ENCODE data around the gene CENPN.
A peak's percentile ranks its signal among the peaks of the same experiment; 100 is the strongest.

The CENPN gene

GRCh38 chr16:81006813-81007695 lies at the start of gene CENPN, which contains the start of gene CMC2:
CENPN (plus strand) TSS chr16:81007214; CDS start chr16:81011940, 4,726 bp downstream.
CMC2 (minus strand) TSS chr16:81006885; CDS start chr16:80997394, 9,491 bp downstream.
- H3K4me3 ChIP-seq (replicated peaks; ENCODE audit: low read depth, low read length) = peak within 1 kb of the TSS; percentile 94
- peak; percentile 92 for DNase-seq (ENCODE audit: extremely low read depth, low read depth)
- no peak for TF ChIP-seq CTCF (IDR thresholded peaks at IDR 0.05; ENCODE audit: low read depth, low read length, missing control alignments)

- TF ChIP-seq CTCF (IDR thresholded peaks at IDR 0.05; ENCODE audit: low read depth, low read length, missing control alignments) = no peak
- H3K4me3 ChIP-seq (replicated peaks; ENCODE audit: low read depth, low read length) = no peak overlapping the region
- no peak for DNase-seq (ENCODE audit: extremely low read depth, low read depth)
Measured at GRCh38 chr16:80958284-80958683, 48.7 kb upstream of the CENPN start.

GRCh38 chr16:80962879-80963278 lies 44.1 kb upstream of the CENPN start:
- no peak for TF ChIP-seq CTCF (IDR thresholded peaks at IDR 0.05; ENCODE audit: low read depth, low read length, missing control alignments)
- H3K4me3 ChIP-seq (replicated peaks; ENCODE audit: low read depth, low read length) = no peak overlapping the region
- DNase-seq (ENCODE audit: extremely low read depth, low read depth) = no peak

GRCh38 chr16:80964351-80964750 lies 42.7 kb upstream of the CENPN start:
- H3K4me3 ChIP-seq (replicated peaks; ENCODE audit: low read depth, low read length) = no peak overlapping the region
- no peak for TF ChIP-seq CTCF (IDR thresholded peaks at IDR 0.05; ENCODE audit: low read depth, low read length, missing control alignments)
- DNase-seq (ENCODE audit: extremely low read depth, low read depth) = no peak

- H3K4me3 ChIP-seq (replicated peaks; ENCODE audit: low read depth, low read length) = no peak overlapping the region
- TF ChIP-seq CTCF (IDR thresholded peaks at IDR 0.05; ENCODE audit: low read depth, low read length, missing control alignments) = no peak
Measured at GRCh38 chr16:80966617-80967016, 40.4 kb upstream of the CENPN start.

GRCh38 chr16:80968386-80969113 lies 38.5 kb upstream of the CENPN start:
- no peak for TF ChIP-seq CTCF (IDR thresholded peaks at IDR 0.05; ENCODE audit: low read depth, low read length, missing control alignments)
- no peak overlapping the region for H3K4me3 ChIP-seq (replicated peaks; ENCODE audit: low read depth, low read length)
- DNase-seq (ENCODE audit: extremely low read depth, low read depth) = no peak

More at GRCh38 chr16:80966617-80967016, 40.4 kb upstream of the CENPN start:
- DNase-seq (ENCODE audit: extremely low read depth, low read depth) = no peak
